NCI-H2107 (cell line): ENCODE measurements around the gene STK32C.
"Not testable (repeated sequence)": the region's sequence is repeated elsewhere in the genome, so short reads cannot be mapped to it uniquely, and the experiment has no call there.

Experiments used
- DNase-seq: peaks from one replicate; lab custom pipeline; 2025; lab: John Stamatoyannopoulos, UW

Gene STK32C

GRCh38 chr10:132281915-132282666, 25.7 kb downstream of the STK32C start:
- peak; percentile 44 for DNase-seq

- DNase-seq, result no peak
These were observed 27.1 kb downstream of the STK32C start for GRCh38 chr10:132280646-132281074.

GRCh38 chr10:132279873-132280645, 27.7 kb downstream of the STK32C start:
- no peak for DNase-seq

- DNase-seq, result no peak
These were observed 30.4 kb downstream of the STK32C start for GRCh38 chr10:132277311-132277741.

GRCh38 chr10:132276706-132277105, 31.0 kb downstream of the STK32C start:
- no peak for DNase-seq

- DNase-seq, result no peak
These were observed 31.5 kb downstream of the STK32C start for GRCh38 chr10:132276179-132276675.

- no peak for DNase-seq
These were observed 32.1 kb downstream of the STK32C start for GRCh38 chr10:132275426-132276178.

GRCh38 chr10:132274986-132275385, 32.8 kb downstream of the STK32C start:
- DNase-seq, result no peak

- no peak for DNase-seq
These were observed 33.2 kb downstream of the STK32C start for GRCh38 chr10:132274581-132274980.

GRCh38 chr10:132273966-132274365, 33.8 kb downstream of the STK32C start:
- no peak for DNase-seq

GRCh38 chr10:132273304-132273944, 34.3 kb downstream of the STK32C start:
- DNase-seq, result no peak

- no peak for DNase-seq
These were observed 35.3 kb downstream of the STK32C start for GRCh38 chr10:132272231-132272971.

GRCh38 chr10:132271458-132272230, 36.1 kb downstream of the STK32C start:
- DNase-seq, result no peak

- DNase-seq, result no peak
These were observed 36.9 kb downstream of the STK32C start for GRCh38 chr10:132270721-132271457.

GRCh38 chr10:132270256-132270655, 37.5 kb downstream of the STK32C start:
- no peak for DNase-seq

GRCh38 chr10:132269266-132270230, 38.2 kb downstream of the STK32C start:
- DNase-seq, result no peak

- DNase-seq, result not testable (repeated sequence)
These were observed 39.8 kb downstream of the STK32C start for GRCh38 chr10:132267916-132268315.

- no peak for DNase-seq
These were observed 41.1 kb downstream of the STK32C start for GRCh38 chr10:132266594-132267161.
